IPS DF 4.7 (cell line): ENCODE data around the gene AKAP13.

Experiments
- DNase-seq: peaks from one replicate; pipeline ENCODE4 v3.0.0-alpha.2; 2013; ENCODE audit warnings: low spot score; ENCODE audit errors: extremely low read depth

The AKAP13 gene

DNA sequence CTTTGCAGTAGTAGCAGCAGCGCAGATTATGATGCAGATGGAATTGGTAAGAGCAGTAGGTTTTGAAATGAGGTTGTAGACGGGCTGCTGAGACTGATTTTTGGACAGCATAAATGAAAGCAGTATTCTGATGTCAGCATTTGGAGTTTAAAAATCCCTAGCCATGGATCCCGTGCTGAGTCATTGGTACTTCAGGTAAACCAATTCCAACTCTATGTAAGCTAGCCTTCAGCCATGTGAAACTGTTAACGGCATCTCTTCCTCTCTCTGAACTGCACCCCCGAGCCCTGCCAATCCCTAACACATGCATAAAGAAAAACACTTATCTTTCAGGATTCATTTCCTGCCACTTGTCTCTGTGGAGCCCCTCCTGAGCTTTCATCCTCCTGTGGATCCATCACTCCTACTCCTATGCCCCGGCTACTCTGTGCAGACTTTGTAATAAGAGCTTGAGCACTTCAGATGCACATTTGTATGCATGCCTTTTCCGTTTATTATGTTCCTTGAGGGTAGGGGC, 119.0 kb downstream of the AKAP13 start:
- DNase-seq, result no peak

DNA sequence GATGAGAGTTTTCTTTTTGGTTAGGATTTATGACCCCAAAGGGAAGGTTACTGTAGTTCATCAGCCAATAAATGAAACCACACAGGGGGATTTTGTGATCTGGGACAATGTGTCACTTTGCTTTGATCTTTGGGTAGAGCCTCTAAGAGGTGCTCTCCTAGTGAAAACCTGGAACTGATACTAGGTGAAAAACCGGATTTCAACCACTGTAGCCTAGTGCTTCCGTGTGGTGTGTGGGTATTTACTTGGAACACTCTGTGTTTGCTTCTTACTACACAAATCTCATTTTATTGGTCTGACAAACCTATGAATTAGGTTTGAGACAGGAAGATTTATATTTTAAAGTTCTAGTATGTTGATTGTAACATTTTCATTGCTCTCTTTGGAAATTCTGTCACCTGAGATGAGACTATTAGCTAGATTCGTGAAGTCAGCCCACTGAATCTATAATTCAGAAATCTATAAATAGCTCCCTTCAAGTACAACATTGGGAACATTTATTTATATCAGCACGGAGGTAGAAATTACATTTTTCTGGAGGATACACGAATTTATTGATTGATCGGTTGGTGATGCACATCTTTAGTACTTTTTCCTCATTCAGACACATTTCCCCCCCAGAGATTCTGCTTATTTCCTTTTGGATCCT, 119.8 kb downstream of the AKAP13 start:
- DNase-seq, result no peak

DNA sequence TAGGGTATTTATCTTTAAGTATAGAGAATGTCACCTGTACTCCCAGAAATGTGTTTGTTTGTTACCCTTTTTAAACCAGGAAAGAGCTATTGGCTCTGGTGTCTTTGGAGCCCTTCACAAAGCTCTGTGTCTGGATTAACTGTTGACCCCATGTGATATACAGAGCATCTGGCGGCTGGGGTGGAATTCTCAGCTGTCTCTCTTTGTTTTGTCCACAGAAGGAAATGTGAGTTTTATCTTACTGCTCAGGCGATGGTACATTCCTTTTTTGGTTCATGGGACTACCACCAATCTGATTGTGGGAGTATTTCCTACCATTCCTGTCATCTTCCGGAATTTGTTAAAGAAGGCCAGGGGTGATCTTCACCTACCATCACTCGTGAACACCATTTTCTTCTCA, 120.3 kb downstream of the AKAP13 start:
- DNase-seq, result no peak

DNA sequence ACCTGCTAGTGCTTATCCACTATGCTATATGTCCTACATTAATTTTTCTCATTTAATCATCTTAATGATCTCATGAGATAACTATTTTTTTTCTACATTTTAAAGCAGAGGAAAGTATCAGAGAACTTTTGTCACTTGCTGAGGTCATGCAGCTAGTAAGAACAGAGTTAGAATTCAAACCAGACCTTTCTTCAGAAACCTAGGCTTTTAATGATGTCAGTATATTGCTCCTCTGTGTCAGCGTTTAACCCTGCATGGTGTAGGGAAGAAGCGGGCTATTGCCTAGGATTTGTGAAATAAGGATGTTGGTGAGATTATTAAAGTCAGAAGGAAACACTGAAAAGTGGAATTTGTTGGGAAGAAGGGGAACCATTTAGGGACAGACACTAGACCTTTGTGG, 121.2 kb downstream of the AKAP13 start:
- DNase-seq, result no peak

GRCh38 chr15:85503151-85503799, 122.9 kb downstream of the AKAP13 start:
- DNase-seq, result no peak

GRCh38 chr15:85504749-85505676, 124.6 kb downstream of the AKAP13 start:
- no peak for DNase-seq

- no peak for DNase-seq
Measured at GRCh38 chr15:85507114-85507513, 126.7 kb downstream of the AKAP13 start.

DNA sequence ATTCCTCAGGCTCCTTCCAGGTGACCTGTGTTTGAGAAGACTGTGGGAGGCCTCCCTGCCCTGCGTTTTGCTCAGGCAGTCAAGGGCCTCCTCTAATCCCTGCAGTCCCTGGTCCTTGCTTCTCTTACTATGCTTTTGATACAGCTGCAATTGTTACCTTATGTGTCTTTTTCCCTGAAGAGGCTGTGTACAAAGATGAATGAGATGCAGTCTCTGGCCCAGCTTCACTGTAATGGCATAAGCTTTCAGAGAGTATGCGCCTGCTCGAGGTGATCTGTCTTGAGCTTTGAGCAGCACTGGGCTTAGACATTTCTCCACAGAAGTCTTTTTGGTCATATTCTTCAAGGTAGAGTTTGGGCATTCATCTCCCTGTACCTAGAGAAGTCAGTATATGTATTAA, 129.6 kb downstream of the AKAP13 start:
- no peak for DNase-seq

GRCh38 chr15:85514413-85514812, 134.0 kb downstream of the AKAP13 start:
- no peak for DNase-seq

DNA sequence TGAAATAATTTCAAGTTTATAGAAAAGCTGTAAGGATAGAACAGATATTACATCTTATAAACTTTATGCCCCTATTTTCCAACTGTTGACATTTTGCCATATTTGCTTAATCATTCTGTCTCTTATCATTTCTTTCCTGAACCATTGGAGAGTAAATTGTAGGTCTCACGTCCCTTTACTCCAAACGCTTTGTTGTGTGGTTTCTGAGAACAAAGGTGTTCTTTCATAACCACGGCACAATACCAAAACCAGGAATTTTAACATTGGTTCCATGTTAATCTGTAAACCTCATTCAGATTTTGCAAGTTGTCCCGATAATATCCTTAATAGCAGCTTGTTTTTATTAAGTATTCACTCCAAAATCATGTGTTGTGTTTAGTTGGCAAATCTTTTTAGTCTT, 134.8 kb downstream of the AKAP13 start:
- DNase-seq, result no peak

DNA sequence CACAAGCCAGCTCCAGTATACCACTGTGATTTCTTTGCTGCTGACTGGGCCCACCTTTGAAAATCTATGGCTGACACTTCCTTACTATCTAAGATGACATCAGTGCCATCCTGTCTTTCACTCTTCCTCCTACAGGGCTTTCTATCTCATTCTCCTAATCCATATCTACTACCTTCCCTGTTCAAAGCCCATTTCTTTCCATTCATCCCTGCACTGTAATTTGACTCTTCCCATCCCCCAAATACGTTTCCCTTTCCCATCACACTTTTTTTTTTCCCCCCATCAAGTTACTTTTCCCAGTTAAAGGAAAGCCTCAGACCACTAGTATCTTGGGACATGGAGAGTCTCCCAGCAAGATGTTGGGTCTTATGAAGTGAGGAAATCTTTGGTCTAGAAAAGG, 136.7 kb downstream of the AKAP13 start:
- DNase-seq, result no peak

DNA sequence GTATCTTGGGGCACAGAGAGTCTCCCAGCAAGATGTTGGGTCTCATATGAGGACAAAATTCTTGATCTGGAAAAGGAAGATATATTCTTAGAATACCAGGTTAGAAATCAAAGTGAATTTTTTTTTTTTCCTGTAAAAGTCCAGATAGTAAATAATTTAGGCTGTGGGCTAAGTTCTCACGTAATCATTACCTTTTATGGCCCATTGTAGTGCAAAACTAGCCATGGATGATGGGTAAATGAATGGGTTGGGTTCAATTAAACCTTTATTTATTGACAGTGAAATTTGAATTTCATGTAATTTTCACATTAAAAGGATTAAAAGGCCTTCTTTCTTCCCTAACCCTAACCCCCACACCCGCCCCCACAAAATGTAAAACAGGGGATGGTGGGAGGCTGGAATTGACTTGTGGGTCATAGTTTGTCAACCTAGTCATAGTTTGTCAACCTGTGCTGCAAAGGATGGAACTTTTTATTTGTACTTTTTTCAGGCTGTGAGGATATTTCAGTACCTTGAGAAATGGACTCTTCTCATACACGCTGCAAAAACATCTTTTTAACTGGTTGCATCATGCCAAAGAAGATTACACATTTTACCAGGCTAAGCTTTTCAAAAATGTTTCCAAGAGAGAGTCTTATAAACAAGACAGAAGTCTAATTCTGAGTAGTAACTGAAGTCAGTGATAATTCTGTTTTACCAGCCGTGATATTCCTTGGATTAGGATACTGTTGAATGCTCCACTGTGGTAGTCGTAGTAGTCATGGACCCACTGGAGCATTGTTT, 138.8 kb downstream of the AKAP13 start:
- DNase-seq, result no peak

- no peak for DNase-seq
Measured at GRCh38 chr15:85520650-85521049, 140.2 kb downstream of the AKAP13 start.

DNA sequence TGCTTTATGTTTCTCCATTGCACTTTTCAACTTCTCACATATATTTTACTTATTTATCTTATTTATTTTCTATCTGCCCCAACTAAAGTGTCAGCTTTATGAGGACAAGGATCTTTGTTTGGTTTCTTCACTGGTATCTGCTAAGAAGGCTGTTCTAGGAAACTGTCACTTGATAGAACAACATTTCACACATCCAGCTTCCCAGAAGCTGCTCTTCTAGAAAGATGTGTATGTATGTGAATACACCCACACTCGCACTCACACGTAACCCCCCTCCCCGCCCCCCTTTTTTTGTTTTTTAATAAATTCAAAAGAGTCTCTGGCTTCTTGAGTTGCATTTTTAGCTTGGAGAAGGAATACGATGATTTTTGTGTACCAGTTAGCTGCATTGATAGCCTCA, 143.1 kb downstream of the AKAP13 start:
- DNase-seq, result no peak

- no peak for DNase-seq
Measured at GRCh38 chr15:85525755-85526154, 145.4 kb downstream of the AKAP13 start.

DNA sequence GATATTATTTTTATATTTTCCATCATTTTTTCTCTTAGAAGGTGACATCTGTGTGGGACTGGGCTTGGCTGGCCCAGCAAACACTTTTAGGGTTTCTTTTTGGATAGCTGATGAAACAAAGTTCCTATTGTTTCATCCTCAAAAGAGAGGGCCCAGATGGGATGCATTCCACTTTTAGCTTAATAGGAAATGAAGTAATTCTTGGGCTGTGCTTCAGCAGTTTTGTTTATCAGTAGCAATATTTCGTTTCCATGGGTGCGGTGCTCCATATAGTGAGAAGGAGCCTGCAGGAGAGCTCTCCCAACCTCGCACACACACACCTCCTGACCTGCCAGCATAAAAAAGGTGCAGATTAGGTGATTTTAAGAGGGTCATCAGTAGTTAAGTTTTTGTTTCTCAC, 147.5 kb downstream of the AKAP13 start:
- no peak for DNase-seq

DNA sequence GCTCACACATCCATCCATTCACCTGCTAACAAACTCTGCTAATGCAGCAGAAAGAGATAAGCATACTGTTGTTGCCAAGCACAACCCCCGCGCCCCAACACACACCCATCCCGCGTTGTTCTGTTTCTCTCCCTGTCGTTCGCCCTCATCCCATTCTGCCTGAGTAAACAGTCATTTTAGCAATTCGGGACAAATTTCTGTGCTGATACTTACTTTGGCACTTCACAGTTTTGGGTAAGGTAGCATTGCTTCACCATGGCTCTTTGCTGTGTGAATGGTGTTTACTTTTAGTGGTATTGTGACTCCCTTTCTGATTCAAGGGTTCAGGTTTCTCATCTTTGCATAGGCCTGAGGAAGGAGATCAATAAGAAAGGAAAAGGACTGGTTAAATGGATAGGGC, 149.7 kb downstream of the AKAP13 start:
- DNase-seq, result no peak

GRCh38 chr15:85531083-85531482, 150.7 kb downstream of the AKAP13 start:
- DNase-seq, result no peak

DNA sequence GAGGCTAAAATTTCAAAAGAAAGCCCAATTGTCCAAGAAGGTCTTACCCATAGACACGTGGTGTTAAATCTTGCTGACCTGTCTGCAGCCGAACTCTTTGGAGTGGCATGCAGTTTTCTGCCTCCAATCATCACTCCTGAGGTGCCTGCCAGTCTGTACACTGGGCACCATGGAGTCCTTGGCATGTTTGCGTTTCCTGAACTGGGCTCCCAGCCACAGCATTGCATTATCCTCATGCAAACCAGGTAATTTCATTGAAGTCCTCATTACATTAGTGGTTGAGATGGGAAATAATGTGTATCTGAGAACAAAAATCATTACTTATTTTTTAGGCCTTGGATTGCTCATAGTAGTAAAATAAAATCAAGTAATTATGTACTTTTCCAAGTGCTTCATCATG, 152.3 kb downstream of the AKAP13 start:
- DNase-seq, result no peak

GRCh38 chr15:85534031-85534430, 153.6 kb downstream of the AKAP13 start:
- DNase-seq, result no peak
